Hypothalamus (tissue), 51 donors: ENCODE data around the gene CARMIL3.

ENCODE experiments used
- DNase-seq, 51 donors: peaks; one replicate each; lab custom pipeline; 2025; lab: John Stamatoyannopoulos, UW

Gene CARMIL3

GRCh38 chr14:24074625-24075484 lies 23.0 kb downstream of the CARMIL3 start:
- DNase-seq, result peak in 1 of 51 donors; percentile 22

- no peak for DNase-seq
Measured at GRCh38 chr14:24075485-24076301, 23.9 kb downstream of the CARMIL3 start.

GRCh38 chr14:24076302-24076601 lies 24.4 kb downstream of the CARMIL3 start:
- no peak for DNase-seq

GRCh38 chr14:24077086-24077485 lies 25.3 kb downstream of the CARMIL3 start:
- no peak for DNase-seq

GRCh38 chr14:24078146-24078545 lies 26.3 kb downstream of the CARMIL3 start:
- DNase-seq, result no peak

GRCh38 chr14:24079491-24080141 lies 27.8 kb downstream of the CARMIL3 start:
- DNase-seq, result peak in 23 of 51 donors; percentile 5 to 60 (median 33)

- DNase-seq, result peak in 1 of 51 donors; percentile 43
Measured at GRCh38 chr14:24080142-24080530, 28.3 kb downstream of the CARMIL3 start.

- DNase-seq, result peak in 37 of 51 donors; percentile 22 to 86 (median 54)
Measured at GRCh38 chr14:24080888-24081738, 29.3 kb downstream of the CARMIL3 start.

- peak in 1 of 51 donors; percentile 13 for DNase-seq
Measured at GRCh38 chr14:24081739-24082211, 30.0 kb downstream of the CARMIL3 start.

- no peak for DNase-seq
Measured at GRCh38 chr14:24082411-24083080, 30.7 kb downstream of the CARMIL3 start.

- DNase-seq, result no peak
Measured at GRCh38 chr14:24083462-24083861, 31.7 kb downstream of the CARMIL3 start.

GRCh38 chr14:24084440-24084839 lies 32.6 kb downstream of the CARMIL3 start:
- no peak for DNase-seq

GRCh38 chr14:24085215-24085614 lies 33.4 kb downstream of the CARMIL3 start:
- DNase-seq, result no peak

GRCh38 chr14:24086193-24086955 lies 34.6 kb downstream of the CARMIL3 start:
- no peak for DNase-seq

- DNase-seq, result no peak
Measured at GRCh38 chr14:24087004-24087403, 35.2 kb downstream of the CARMIL3 start.

- no peak for DNase-seq
Measured at GRCh38 chr14:24088095-24088494, 36.3 kb downstream of the CARMIL3 start.

GRCh38 chr14:24089890-24090289 lies 38.1 kb downstream of the CARMIL3 start:
- no peak for DNase-seq

GRCh38 chr14:24092110-24092504 lies 40.3 kb downstream of the CARMIL3 start:
- DNase-seq, result no peak
